Retinal pigment epithelial cell (primary cell): Measurements from ENCODE around the gene GRM6.

Source experiments
- DNase-seq: peaks from one replicate; pipeline ENCODE4 v3.0.0-alpha.2; 2010; ENCODE audit warnings: low read depth
- H3K4me3 ChIP-seq: 2 replicates; pipeline ENCODE4 v1.5.1; 2011; ENCODE audit warnings: mild to moderate bottlenecking, low read length, control low read depth, moderate library complexity
- CTCF ChIP-seq: conservative IDR thresholded peaks from 2 replicates; pipeline ENCODE4 v1.5.1; 2011; ENCODE audit warnings: low read depth, low read length, control low read depth, inconsistent platforms

Gene GRM6

GRCh38 chr5:178931846-178932760 is 63.0 kb downstream of the GRM6 start:
- H3K4me3 ChIP-seq: no peak overlapping the region
- DNase-seq: no peak
- TF ChIP-seq CTCF: no peak
